H1 (cell line): ENCODE data around the gene DAGLA.

Experiments
- ATF3 ChIP-seq: IDR thresholded peaks from 2 replicates; pipeline ENCODE4 v1.6.1; 2011; ENCODE audit warnings: low read depth, mild to moderate bottlenecking, low read length; ENCODE audit not compliant: insufficient read depth
- CBX8 ChIP-seq: fragments of 300-800, 300-1000 bp; sonication (generic); IDR thresholded peaks from 2 replicates; pipeline ENCODE4 v1.7.1; 2016; ENCODE audit warnings: low read depth, low read length, borderline replicate concordance
- CTCF ChIP-seq, 3 experiments: IDR thresholded peaks; 1 replicate in 2 of 3; 2 replicates in 1 of 3; pipeline versions ENCODE4 v1.5.1 to v1.6.1; 2011; ENCODE audit warnings: low read length in 3 of 3, mild to moderate bottlenecking in 3 of 3, inconsistent platforms in 2 of 3, low read depth in 1 of 3, moderate library complexity in 1 of 3; ENCODE audit not compliant: insufficient read depth in 1 of 3; ENCODE audit errors: control extremely low read depth in 1 of 3
- EGR1 ChIP-seq: IDR thresholded peaks from 2 replicates; pipeline ENCODE4 v1.6.1; 2011; ENCODE audit warnings: low read depth, low read length, borderline replicate concordance
- EZH2 ChIP-seq: fragments of 200-600 bp; sonication (generic); IDR thresholded peaks from 2 replicates; pipeline ENCODE4 v1.7.1; 2012; ENCODE audit warnings: low read depth, mild to moderate bottlenecking, moderate library complexity, low read length, inconsistent platforms; ENCODE audit not compliant: severe bottlenecking
- POLR2A ChIP-seq, 2 experiments: IDR thresholded peaks; 1 replicate in 1 of 2; 2 replicates in 1 of 2; pipeline ENCODE4 v1.6.1; 2011; ENCODE audit warnings: low read depth in 2 of 2, low read length in 2 of 2, mild to moderate bottlenecking in 2 of 2; ENCODE audit errors: control extremely low read depth in 1 of 2
- RFX5 ChIP-seq: IDR thresholded peaks from 2 replicates; pipeline ENCODE4 v1.6.1; 2011; ENCODE audit warnings: low read depth, low read length, improper control_type of control experiment, borderline replicate concordance
- SP2 ChIP-seq: IDR thresholded peaks from 2 replicates; pipeline ENCODE4 v1.6.1; 2012; ENCODE audit warnings: mild to moderate bottlenecking, low read length, inconsistent platforms
- TAF1 ChIP-seq: IDR thresholded peaks from 2 replicates; pipeline ENCODE4 v1.6.1; 2011; ENCODE audit warnings: mild to moderate bottlenecking, low read depth, low read length
- TBP ChIP-seq: IDR thresholded peaks from 2 replicates; pipeline ENCODE4 v1.6.1; 2011; ENCODE audit warnings: low read depth, low read length, improper control_type of control experiment

- no peak for TF ChIP-seq CTCF (IDR thresholded peaks at IDR 0.05; ENCODE audit: control extremely low read depth in 1 of 3, insufficient read depth in 1 of 3, low read depth in 1 of 3, low read length in 3 of 3)
- TF ChIP-seq POLR2A (IDR thresholded peaks at IDR 0.05; ENCODE audit: control extremely low read depth in 1 of 2, low read depth in 2 of 2, low read length in 2 of 2), result no peak
- TF ChIP-seq EGR1, result no peak
- TF ChIP-seq EZH2, result no peak
- no peak for TF ChIP-seq SP2
- no peak for TF ChIP-seq ATF3
- no peak for TF ChIP-seq TBP
- TF ChIP-seq CBX8, result no peak
- TF ChIP-seq RFX5, result no peak
- no peak for TF ChIP-seq TAF1
These were observed 40.4 kb downstream of the DAGLA start for GRCh38 chr11:61720597-61720996.
